IMR-90 (cell line): ENCODE results near the gene SLC8A3. TPM values are rescaled to one million over a fixed set of nuclear protein-coding genes. Genes with fewer than 3 reads are reported as not detected.

Source experiments
- ATAC-seq: fragments of 200-7000 bp; cut with Tn5 transposase; 2 replicates; pipeline ENCODE4 v1.9.1; 2020; ENCODE audit warnings: low read depth, mild to moderate bottlenecking, moderate library complexity
- BruUV-seq: library from RNA; stranded (reverse); fragments of 400-500 nt; replicated peaks from 2 replicates; lab custom pipeline; 2021; lab: Mats Ljungman, UMichigan
- CTCF ChIA-PET: fragments of 300-600 bp; formaldehyde crosslinking; extraction: SDS; loops from one replicate; lab custom pipeline; 2021; ENCODE audit warnings: antibody characterized with exemption; lab: Yijun Ruan, JAX
- POLR2A ChIA-PET: fragments of 300-600 bp; sonication (Branson Sonifier 250); formaldehyde crosslinking; loops from one replicate; lab custom pipeline; 2022; ENCODE audit warnings: antibody characterized with exemption; ENCODE audit not compliant: unreplicated experiment; lab: Charles Lee
- DNase-seq: peaks from one replicate; pipeline ENCODE4 v3.0.0; 2013
- H2AFZ ChIP-seq: replicated peaks from 2 replicates; pipeline ENCODE3; 2013; ENCODE audit warnings: low read length, mild to moderate bottlenecking; ENCODE audit not compliant: poor library complexity
- H2AK5ac ChIP-seq: 2 replicates; pipeline ENCODE4 v1.6.1; 2013; ENCODE audit warnings: low read depth, low read length, inconsistent platforms
- H2AK9ac ChIP-seq: replicated peaks from 2 replicates; pipeline ENCODE3; 2013; ENCODE audit warnings: mild to moderate bottlenecking, low read depth, low read length, moderate library complexity; ENCODE audit not compliant: poor library complexity
- H2BK120ac ChIP-seq: 2 replicates; pipeline ENCODE4 v1.6.1; 2013; ENCODE audit warnings: low read depth, low read length, inconsistent platforms
- H2BK15ac ChIP-seq: 3 replicates; pipeline ENCODE4 v1.6.1; 2013; ENCODE audit warnings: low read depth, low read length, inconsistent platforms
- H2BK20ac ChIP-seq: 2 replicates; pipeline ENCODE4 v1.6.1; 2013; ENCODE audit warnings: low read depth, mild to moderate bottlenecking, inconsistent platforms, low read length, moderate library complexity
- H2BK5ac ChIP-seq: 2 replicates; pipeline ENCODE4 v1.6.1; 2013; ENCODE audit warnings: mild to moderate bottlenecking, low read depth, low read length, inconsistent platforms; ENCODE audit not compliant: poor library complexity, severe bottlenecking
- H3K14ac ChIP-seq: replicated peaks from 2 replicates; pipeline ENCODE4 v1.6.1; 2013; ENCODE audit warnings: low read depth, low read length, inconsistent platforms
- H3K18ac ChIP-seq: 2 replicates; pipeline ENCODE4 v1.6.1; 2013; ENCODE audit warnings: low read depth, low read length, control low read depth
- H3K23ac ChIP-seq: 2 replicates; pipeline ENCODE4 v1.6.1; 2013; ENCODE audit warnings: low read depth, low read length, inconsistent platforms
- H3K27ac ChIP-seq: 2 replicates; pipeline ENCODE4 v1.5.1; 2013; ENCODE audit warnings: mild to moderate bottlenecking, control low read depth, low read length; ENCODE audit not compliant: insufficient read depth
- H3K27me3 ChIP-seq: 2 replicates; pipeline ENCODE4 v1.6.1; 2013; ENCODE audit warnings: low read length; ENCODE audit not compliant: control insufficient read depth, insufficient read depth
- H3K36me3 ChIP-seq: 2 replicates; pipeline ENCODE4 v1.6.1; 2013; ENCODE audit warnings: low read length, mixed read lengths; ENCODE audit not compliant: control insufficient read depth, insufficient read depth
- H3K4ac ChIP-seq: 2 replicates; pipeline ENCODE4 v1.6.1; 2013; ENCODE audit warnings: low read depth, low read length, inconsistent platforms
- H3K4me1 ChIP-seq: 2 replicates; pipeline ENCODE4 v1.6.1; 2013; ENCODE audit warnings: low read length, mixed read lengths; ENCODE audit not compliant: control insufficient read depth, insufficient read depth
- H3K4me2 ChIP-seq: 2 replicates; pipeline ENCODE4 v1.6.1; 2013; ENCODE audit warnings: low read depth, mild to moderate bottlenecking, control low read depth, low read length, moderate library complexity
- H3K4me3 ChIP-seq: 2 replicates; pipeline ENCODE4 v1.5.1; 2013; ENCODE audit warnings: low read depth, mild to moderate bottlenecking, control low read depth, low read length, moderate library complexity; ENCODE audit not compliant: insufficient read depth
- H3K56ac ChIP-seq: 2 replicates; pipeline ENCODE4 v1.6.1; 2013; ENCODE audit warnings: low read length, inconsistent platforms; ENCODE audit not compliant: insufficient read depth; ENCODE audit errors: extremely low read depth
- H3K79me1 ChIP-seq, 2 experiments: 2 replicates each; pipeline ENCODE4 v1.6.1; 2013; ENCODE audit warnings: low read length in 2 of 2, inconsistent platforms in 1 of 2, low read depth in 1 of 2
- H3K9ac ChIP-seq: 2 replicates; pipeline ENCODE4 v1.6.1; 2013; ENCODE audit warnings: low read depth, low read length, control low read depth
- H3K9me1 ChIP-seq: 2 replicates; pipeline ENCODE4 v1.6.1; 2013; ENCODE audit warnings: low read length, inconsistent platforms; ENCODE audit not compliant: insufficient read depth
- H3K9me3 ChIP-seq: 2 replicates; pipeline ENCODE4 v1.6.1; 2013; ENCODE audit warnings: low read length; ENCODE audit not compliant: control insufficient read depth, insufficient read depth
- H4K20me1 ChIP-seq: 2 replicates; pipeline ENCODE4 v1.6.1; 2013; ENCODE audit warnings: low read length, inconsistent platforms; ENCODE audit not compliant: insufficient read depth
- H4K5ac ChIP-seq: 2 replicates; pipeline ENCODE4 v1.6.1; 2013; ENCODE audit warnings: mild to moderate bottlenecking, low read depth, low read length, control low read depth
- H4K8ac ChIP-seq, 2 experiments: 2 replicates each; pipeline ENCODE4 v1.6.1; 2013; ENCODE audit warnings: low read depth in 2 of 2, low read length in 2 of 2, control low read depth in 1 of 2, inconsistent platforms in 1 of 2
- H4K91ac ChIP-seq: 2 replicates; pipeline ENCODE4 v1.6.1; 2013; ENCODE audit warnings: low read depth, low read length, inconsistent platforms; ENCODE audit not compliant: insufficient read depth
- BHLHE40 ChIP-seq: fragments of 150-350 bp; IDR thresholded peaks from 2 replicates; pipeline ENCODE4 v1.6.1; 2016; ENCODE audit warnings: mild to moderate bottlenecking, low read depth, low read length
- CEBPB ChIP-seq: IDR thresholded peaks from 2 replicates; pipeline ENCODE4 v1.6.1; 2012; ENCODE audit warnings: low read depth, low read length, improper control_type of control experiment
- CHD1 ChIP-seq: IDR thresholded peaks from 2 replicates; pipeline ENCODE4 v1.6.1; 2012; ENCODE audit warnings: low read depth, low read length, improper control_type of control experiment
- FOS ChIP-seq: fragments of 150-350 bp; IDR thresholded peaks from 2 replicates; pipeline ENCODE4 v1.6.1; 2016; ENCODE audit warnings: low read depth, low read length
- MAFK ChIP-seq: IDR thresholded peaks from 2 replicates; pipeline ENCODE4 v1.6.1; 2012; ENCODE audit warnings: low read depth, low read length, improper control_type of control experiment
- MAZ ChIP-seq: IDR thresholded peaks from 2 replicates; pipeline ENCODE4 v1.6.1; 2012; ENCODE audit warnings: low read depth, mild to moderate bottlenecking, low read length, improper control_type of control experiment, moderate library complexity, borderline replicate concordance
- MXI1 ChIP-seq: IDR thresholded peaks from 2 replicates; pipeline ENCODE4 v1.6.1; 2012; ENCODE audit warnings: low read depth, mild to moderate bottlenecking, low read length, moderate library complexity, borderline replicate concordance
- NFE2L2 ChIP-seq: fragments of 150-350 bp; IDR thresholded peaks from 2 replicates; pipeline ENCODE4 v1.6.1; 2016; ENCODE audit warnings: low read depth, mild to moderate bottlenecking, low read length
- POLR2A ChIP-seq: IDR thresholded peaks from 2 replicates; pipeline ENCODE4 v1.6.1; 2012; ENCODE audit warnings: mild to moderate bottlenecking, low read depth, low read length
- RAD21 ChIP-seq: IDR thresholded peaks from 2 replicates; pipeline ENCODE4 v1.6.1; 2012; ENCODE audit warnings: low read length, improper control_type of control experiment
- RCOR1 ChIP-seq: IDR thresholded peaks from 2 replicates; pipeline ENCODE4 v1.6.1; 2012; ENCODE audit warnings: mild to moderate bottlenecking, low read length, improper control_type of control experiment; ENCODE audit not compliant: insufficient replicate concordance
- RFX5 ChIP-seq: IDR thresholded peaks from 2 replicates; pipeline ENCODE4 v1.8.0; 2012; ENCODE audit warnings: low read depth, mild to moderate bottlenecking, low read length, moderate library complexity
- SMC3 ChIP-seq: fragments of 150-350 bp; IDR thresholded peaks from 2 replicates; pipeline ENCODE4 v1.6.1; 2016; ENCODE audit warnings: low read depth, mild to moderate bottlenecking, antibody characterized with exemption, low read length, moderate library complexity
- WGBS, 2 experiments: methylation state at CpG; one replicate each; pipeline versions ENCODE4 v1.1.5 to v1.1.7; 2013; ENCODE audit warnings: missing lambda C conversion rate in 2 of 2; ENCODE audit not compliant: insufficient read length in 1 of 2; ENCODE audit errors: extremely low coverage in 2 of 2; 5-methylcytosine and 5-hydroxymethylcytosine counted together
- dilution Hi-C: fragments of 300-500 bp; cut with HindIII; formaldehyde crosslinking; loops from one replicate; pipeline ENCODE4 v1.14.3; 2018; ENCODE audit warnings: low sequenced_read_pairs; ENCODE audit not compliant: unreplicated experiment
- in situ Hi-C: fragments of 300-500 bp; cut with MboI; formaldehyde crosslinking; loops from 3 replicates; pipeline ENCODE4 v1.14.3; 2019; ENCODE audit warnings: low sequenced_read_pairs, inconsistent platforms, mixed read lengths
- intact Hi-C: fragments of 100-400 bp; cut with micrococcal nuclease; formaldehyde crosslinking; loops from 2 replicates; pipeline ENCODE4 v1.10.0; 2022
- polyA plus RNA-seq, 3 experiments: library from polyadenylated mRNA; depleted of rRNA; stranded (reverse); fragments of >200 nt; gene quantifications; 2 replicates each; pipeline ENCODE4 v1.2.3, GENCODE V29; 2012; ENCODE audit warnings: low replicate concordance in 1 of 3
- total RNA-seq: library from RNA; depleted of rRNA; stranded (reverse); fragments of >200 nt; gene quantifications from 2 replicates; pipeline ENCODE4 v1.2.3, GENCODE V29; 2012
- TF ChIP-seq, protein P1 (sequence below): conservative IDR thresholded peaks from 2 replicates; pipeline ENCODE4 v1.5.1; 2012; ENCODE audit warnings: mild to moderate bottlenecking, low read depth, low read length, improper control_type of control experiment
- TF ChIP-seq, protein P2 (sequence below): fragments of 150-350 bp; IDR thresholded peaks from 2 replicates; pipeline ENCODE4 v1.6.1; 2016; ENCODE audit warnings: low read depth, mild to moderate bottlenecking, low read length, moderate library complexity, borderline replicate concordance
- TF ChIP-seq, protein P3 (sequence below): fragments of 150-350 bp; IDR thresholded peaks from 2 replicates; pipeline ENCODE4 v1.6.1; 2017; ENCODE audit warnings: mild to moderate bottlenecking, antibody characterized with exemption, low read length, low read depth

Gene SLC8A3
- total and polyA plus RNA-seq, 2 of the 4 experiments (the other 2 are of a cell fraction), result under 0.01 TPM; not detected in 1

- Histone ChIP-seq H2BK120ac (no peak overlapping the region), H3K79me1 (no peaks in the 10 kb centered on the region), H3K4me1 (no peaks in the 10 kb centered on the region), H3K56ac (no peak overlapping the region), H4K91ac (no peak overlapping the region), H3K27ac (no peak overlapping the region), H3K4me3 (no peak overlapping the region), H2AFZ (no peak overlapping the region), H4K5ac (no peak overlapping the region), H2BK5ac (no peak overlapping the region), H3K9me1 (no peaks in the 10 kb centered on the region), H2AK9ac (no peak overlapping the region), H3K4me2 (no peak overlapping the region), H3K9me3 (no peaks in the 10 kb centered on the region), H3K4ac (no peak overlapping the region), H3K27me3 (peaks cover 2% of the 10 kb centered on the region; the same call in 1 of the 2 replicates), H2BK20ac (no peak overlapping the region), H3K14ac (no peak overlapping the region), H2BK15ac (no peak overlapping the region), H3K9ac (no peak overlapping the region), H4K20me1 (no peaks in the 10 kb centered on the region), H3K36me3 (no peaks in the 10 kb centered on the region), H4K8ac (no peak overlapping the region), H3K23ac (no peak overlapping the region), H2AK5ac (no peak overlapping the region), H3K18ac (no peak overlapping the region)
- in situ Hi-C loops, result no loop called here
- ATAC-seq (no peak), DNase-seq (no peak)
- dilution Hi-C loops, result no loop called here
- CTCF ChIA-PET, result interaction anchor here (0.6 kb wide), 1 partner anchor 8 kb away, joined by 3 read pairs; no protein-coding TSS in a partner anchor
- intact Hi-C loops, result no loop called here
- TF ChIP-seq, protein P1, sequence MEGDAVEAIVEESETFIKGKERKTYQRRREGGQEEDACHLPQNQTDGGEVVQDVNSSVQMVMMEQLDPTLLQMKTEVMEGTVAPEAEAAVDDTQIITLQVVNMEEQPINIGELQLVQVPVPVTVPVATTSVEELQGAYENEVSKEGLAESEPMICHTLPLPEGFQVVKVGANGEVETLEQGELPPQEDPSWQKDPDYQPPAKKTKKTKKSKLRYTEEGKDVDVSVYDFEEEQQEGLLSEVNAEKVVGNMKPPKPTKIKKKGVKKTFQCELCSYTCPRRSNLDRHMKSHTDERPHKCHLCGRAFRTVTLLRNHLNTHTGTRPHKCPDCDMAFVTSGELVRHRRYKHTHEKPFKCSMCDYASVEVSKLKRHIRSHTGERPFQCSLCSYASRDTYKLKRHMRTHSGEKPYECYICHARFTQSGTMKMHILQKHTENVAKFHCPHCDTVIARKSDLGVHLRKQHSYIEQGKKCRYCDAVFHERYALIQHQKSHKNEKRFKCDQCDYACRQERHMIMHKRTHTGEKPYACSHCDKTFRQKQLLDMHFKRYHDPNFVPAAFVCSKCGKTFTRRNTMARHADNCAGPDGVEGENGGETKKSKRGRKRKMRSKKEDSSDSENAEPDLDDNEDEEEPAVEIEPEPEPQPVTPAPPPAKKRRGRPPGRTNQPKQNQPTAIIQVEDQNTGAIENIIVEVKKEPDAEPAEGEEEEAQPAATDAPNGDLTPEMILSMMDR, result no peak
- TF ChIP-seq POLR2A, result no peak
- no peak for TF ChIP-seq RFX5
- TF ChIP-seq FOS, result no peak
- no peak for TF ChIP-seq CHD1
- TF ChIP-seq MAZ, result no peak
- TF ChIP-seq BHLHE40, result no peak
- TF ChIP-seq NFE2L2, result no peak
- no peak for TF ChIP-seq CEBPB
- no peak for TF ChIP-seq SMC3
- TF ChIP-seq RAD21, result no peak
- no peak for TF ChIP-seq RCOR1
- TF ChIP-seq MAFK, result no peak
- no peak for TF ChIP-seq MXI1
- TF ChIP-seq, protein P2, sequence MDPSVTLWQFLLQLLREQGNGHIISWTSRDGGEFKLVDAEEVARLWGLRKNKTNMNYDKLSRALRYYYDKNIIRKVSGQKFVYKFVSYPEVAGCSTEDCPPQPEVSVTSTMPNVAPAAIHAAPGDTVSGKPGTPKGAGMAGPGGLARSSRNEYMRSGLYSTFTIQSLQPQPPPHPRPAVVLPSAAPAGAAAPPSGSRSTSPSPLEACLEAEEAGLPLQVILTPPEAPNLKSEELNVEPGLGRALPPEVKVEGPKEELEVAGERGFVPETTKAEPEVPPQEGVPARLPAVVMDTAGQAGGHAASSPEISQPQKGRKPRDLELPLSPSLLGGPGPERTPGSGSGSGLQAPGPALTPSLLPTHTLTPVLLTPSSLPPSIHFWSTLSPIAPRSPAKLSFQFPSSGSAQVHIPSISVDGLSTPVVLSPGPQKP, result no peak
- TF ChIP-seq, protein P3, sequence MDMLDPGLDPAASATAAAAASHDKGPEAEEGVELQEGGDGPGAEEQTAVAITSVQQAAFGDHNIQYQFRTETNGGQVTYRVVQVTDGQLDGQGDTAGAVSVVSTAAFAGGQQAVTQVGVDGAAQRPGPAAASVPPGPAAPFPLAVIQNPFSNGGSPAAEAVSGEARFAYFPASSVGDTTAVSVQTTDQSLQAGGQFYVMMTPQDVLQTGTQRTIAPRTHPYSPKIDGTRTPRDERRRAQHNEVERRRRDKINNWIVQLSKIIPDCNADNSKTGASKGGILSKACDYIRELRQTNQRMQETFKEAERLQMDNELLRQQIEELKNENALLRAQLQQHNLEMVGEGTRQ, result no peak
- 35% methylated on average over 2 of the region's 2 CpGs; no CpG with 5 or more reads in 1 of the 2 experiments for WGBS, 2 experiments
- no TSS peak for BruUV-seq
- POLR2A ChIA-PET, result no interaction called here
These were observed 106.4 kb downstream of the SLC8A3 start for GRCh38 chr14:70082394-70082793.
